Trophoblast cell (in vitro differentiated cells and primary cell): Measurements from ENCODE around the gene ARFGAP1.

Experiments
- DNase-seq, 2 donors: peaks; one replicate each; pipeline ENCODE4 v3.0.0-alpha.2; 2016
- H2AFZ ChIP-seq: 2 replicates; pipeline ENCODE4 v1.6.1; 2013; ENCODE audit warnings: low read length, moderate library complexity, mild to moderate bottlenecking; ENCODE audit not compliant: insufficient read depth, poor library complexity
- H2AK5ac ChIP-seq: 2 replicates; pipeline ENCODE4 v1.6.1; 2013; ENCODE audit warnings: mild to moderate bottlenecking, low read length
- H2BK120ac ChIP-seq: 2 replicates; pipeline ENCODE4 v1.6.1; 2013; ENCODE audit warnings: low read length, mild to moderate bottlenecking, moderate library complexity; ENCODE audit not compliant: insufficient read depth, poor library complexity
- H2BK12ac ChIP-seq: 2 replicates; pipeline ENCODE4 v1.6.1; 2013; ENCODE audit warnings: mild to moderate bottlenecking, low read length, moderate library complexity
- H2BK5ac ChIP-seq: 2 replicates; pipeline ENCODE4 v1.6.1; 2013; ENCODE audit warnings: low read length, low read depth, moderate library complexity, mild to moderate bottlenecking; ENCODE audit not compliant: poor library complexity
- H3K14ac ChIP-seq: 2 replicates; pipeline ENCODE4 v1.6.1; 2013; ENCODE audit warnings: mild to moderate bottlenecking, low read length
- H3K18ac ChIP-seq: 2 replicates; pipeline ENCODE4 v1.6.1; 2013; ENCODE audit warnings: mild to moderate bottlenecking, low read length
- H3K23ac ChIP-seq: 2 replicates; pipeline ENCODE4 v1.6.1; 2013; ENCODE audit warnings: low read length
- H3K27ac ChIP-seq: 2 replicates; pipeline ENCODE4 v1.5.1; 2013; ENCODE audit warnings: low read depth, mild to moderate bottlenecking, inconsistent platforms, low read length, moderate library complexity
- H3K27me3 ChIP-seq: 2 replicates; pipeline ENCODE4 v1.6.1; 2013; ENCODE audit warnings: inconsistent platforms, mild to moderate bottlenecking, low read length, moderate library complexity; ENCODE audit not compliant: insufficient read depth
- H3K36me3 ChIP-seq, 2 experiments: 1 replicate in 1 of 2; 2 replicates in 1 of 2; pipeline ENCODE4 v1.6.1; 2013; ENCODE audit warnings: low read length in 2 of 2, mild to moderate bottlenecking in 2 of 2, moderate library complexity in 1 of 2; ENCODE audit not compliant: insufficient read depth in 2 of 2, control insufficient read depth in 1 of 2
- H3K4ac ChIP-seq: 2 replicates; pipeline ENCODE4 v1.6.1; 2013; ENCODE audit warnings: low read depth, mild to moderate bottlenecking, low read length, moderate library complexity
- H3K4me1 ChIP-seq, 2 experiments: 1 replicate in 1 of 2; 2 replicates in 1 of 2; pipeline ENCODE4 v1.6.1; 2013; ENCODE audit warnings: low read length in 2 of 2, mild to moderate bottlenecking in 2 of 2, moderate library complexity in 1 of 2; ENCODE audit not compliant: insufficient read depth in 2 of 2, control insufficient read depth in 1 of 2
- H3K4me2 ChIP-seq: 2 replicates; pipeline ENCODE4 v1.6.1; 2013; ENCODE audit warnings: inconsistent platforms, mild to moderate bottlenecking, low read length, moderate library complexity
- H3K4me3 ChIP-seq: 2 replicates; pipeline ENCODE4 v1.5.1; 2013; ENCODE audit warnings: mild to moderate bottlenecking, low read depth, low read length, inconsistent platforms
- H3K79me1 ChIP-seq: one replicate; pipeline ENCODE4 v1.6.1; 2013; ENCODE audit warnings: low read length
- H3K79me2 ChIP-seq: 2 replicates; pipeline ENCODE4 v1.6.1; 2013; ENCODE audit warnings: low read length, mild to moderate bottlenecking; ENCODE audit not compliant: control insufficient read depth, insufficient read depth, poor library complexity
- H3K9ac ChIP-seq: 2 replicates; pipeline ENCODE4 v1.6.1; 2013; ENCODE audit warnings: mild to moderate bottlenecking, low read length
- H3K9me3 ChIP-seq: 2 replicates; pipeline ENCODE4 v1.6.1; 2013; ENCODE audit warnings: low read depth, mild to moderate bottlenecking, control low read depth, inconsistent platforms, low read length; ENCODE audit not compliant: insufficient read depth
- H4K12ac ChIP-seq: 2 replicates; pipeline ENCODE4 v1.6.1; 2013; ENCODE audit warnings: low read depth, mild to moderate bottlenecking, low read length, moderate library complexity
- H4K8ac ChIP-seq: 2 replicates; pipeline ENCODE4 v1.6.1; 2013; ENCODE audit warnings: low read depth, mild to moderate bottlenecking, low read length, moderate library complexity
- H4K91ac ChIP-seq: one replicate; pipeline ENCODE4 v1.6.1; 2013; ENCODE audit warnings: low read depth, mild to moderate bottlenecking, low read length, moderate library complexity
- WGBS: extraction: QIAGEN DNeasy Blood & Tissue Kit; methylation state at CpG from one replicate; pipeline ENCODE4 v1.1.7; 2013; ENCODE audit warnings: missing lambda C conversion rate; ENCODE audit not compliant: insufficient read length, insufficient coverage; ENCODE audit errors: extremely low coverage; 5-methylcytosine and 5-hydroxymethylcytosine counted together

Gene ARFGAP1

DNA sequence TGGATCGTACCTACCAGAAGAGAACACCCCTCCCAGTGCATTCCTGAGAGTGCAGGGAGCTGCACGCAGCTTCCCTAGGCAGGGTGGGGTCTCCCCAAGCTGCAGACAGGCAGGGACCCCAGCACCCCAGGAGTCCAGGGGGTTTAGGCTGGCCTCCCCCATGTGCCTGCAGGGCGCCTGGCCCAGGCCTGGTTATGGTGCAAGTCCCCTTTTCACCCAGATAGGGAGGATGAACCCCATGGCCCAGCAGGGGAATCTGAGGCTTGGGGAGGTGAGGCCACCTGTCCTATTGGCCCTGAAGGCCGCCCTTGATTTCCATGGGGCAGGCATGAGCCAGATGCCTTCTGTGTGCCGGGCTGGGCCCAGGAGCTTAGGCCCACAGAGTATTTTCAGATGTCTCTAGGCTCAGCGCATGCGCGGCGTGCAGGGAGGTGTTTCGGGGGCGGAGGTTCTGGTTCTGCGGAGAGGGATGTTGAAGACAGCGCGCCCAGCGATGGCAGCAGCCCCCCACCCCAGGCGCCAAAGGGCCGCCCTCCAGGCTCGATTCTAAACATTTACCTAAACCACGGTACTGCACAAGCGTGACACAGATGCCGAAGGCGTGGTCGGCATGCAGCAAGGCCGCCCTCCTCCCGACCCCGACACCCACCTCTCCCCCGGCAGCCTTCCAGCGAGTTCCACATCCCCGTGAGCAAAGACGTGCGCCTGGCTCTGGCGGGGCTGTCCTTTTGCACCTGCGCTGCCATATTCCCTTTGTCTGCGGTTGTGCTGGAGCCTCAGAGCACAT is 49.7 kb downstream of the ARFGAP1 start:
- no peak overlapping the region for H3K9ac ChIP-seq
- no peak overlapping the region for H3K27ac ChIP-seq
- no peaks in the 10 kb centered on the region for H3K79me2 ChIP-seq
- no peak for DNase-seq
- H2BK12ac ChIP-seq = no peak overlapping the region
- H3K79me1 ChIP-seq = no peaks in the 10 kb centered on the region
- no peak overlapping the region for H2BK120ac ChIP-seq
- H3K18ac ChIP-seq = no peak overlapping the region
- no peak overlapping the region for H4K12ac ChIP-seq
- H3K23ac ChIP-seq = no peak overlapping the region
- H3K4me1 ChIP-seq = no peaks in the 10 kb centered on the region
- no CpG with 5 or more reads among the region's 34 CpGs for WGBS
- H2AK5ac ChIP-seq = no peak overlapping the region
- no peak overlapping the region for H4K91ac ChIP-seq
- no peaks in the 10 kb centered on the region for H3K36me3 ChIP-seq
- no peak overlapping the region for H2BK5ac ChIP-seq
- no peak overlapping the region for H2AFZ ChIP-seq
- no peak overlapping the region for H3K4ac ChIP-seq
- no peak overlapping the region for H3K4me3 ChIP-seq
- H3K9me3 ChIP-seq = peaks cover 8% of the 10 kb centered on the region
- no peak overlapping the region for H3K14ac ChIP-seq
- no peak overlapping the region for H3K4me2 ChIP-seq
- H3K27me3 ChIP-seq = no peaks in the 10 kb centered on the region
- no peak overlapping the region for H4K8ac ChIP-seq

- no peak overlapping the region for H4K8ac ChIP-seq
- no peaks in the 10 kb centered on the region for H3K4me1 ChIP-seq
- no peak overlapping the region for H2BK12ac ChIP-seq
- no peak overlapping the region for H3K23ac ChIP-seq
- H3K14ac ChIP-seq = no peak overlapping the region
- no peak overlapping the region for H3K9ac ChIP-seq
- H2BK120ac ChIP-seq = no peak overlapping the region
- no peak overlapping the region for H3K18ac ChIP-seq
- H4K12ac ChIP-seq = no peak overlapping the region
- no peak overlapping the region for H2AFZ ChIP-seq
- no peak overlapping the region for H2BK5ac ChIP-seq
- no peak overlapping the region for H4K91ac ChIP-seq
- no peak overlapping the region for H3K4ac ChIP-seq
- peaks cover 9% of the 10 kb centered on the region for H3K9me3 ChIP-seq
- H3K79me1 ChIP-seq = no peaks in the 10 kb centered on the region
- no peak overlapping the region for H2AK5ac ChIP-seq
- WGBS = no CpG with 5 or more reads among the region's 15 CpGs
- H3K36me3 ChIP-seq = no peaks in the 10 kb centered on the region
- DNase-seq = no peak
- no peak overlapping the region for H3K4me3 ChIP-seq
- no peaks in the 10 kb centered on the region for H3K27me3 ChIP-seq
- H3K4me2 ChIP-seq = no peak overlapping the region
- H3K27ac ChIP-seq = no peak overlapping the region
- no peaks in the 10 kb centered on the region for H3K79me2 ChIP-seq
These were observed 50.3 kb downstream of the ARFGAP1 start for GRCh38 chr20:63322933-63323273.

- Histone ChIP-seq H4K91ac (no peak overlapping the region), H3K14ac (no peak overlapping the region)
These were observed 50.9 kb downstream of the ARFGAP1 start for GRCh38 chr20:63323357-63323981.

DNA sequence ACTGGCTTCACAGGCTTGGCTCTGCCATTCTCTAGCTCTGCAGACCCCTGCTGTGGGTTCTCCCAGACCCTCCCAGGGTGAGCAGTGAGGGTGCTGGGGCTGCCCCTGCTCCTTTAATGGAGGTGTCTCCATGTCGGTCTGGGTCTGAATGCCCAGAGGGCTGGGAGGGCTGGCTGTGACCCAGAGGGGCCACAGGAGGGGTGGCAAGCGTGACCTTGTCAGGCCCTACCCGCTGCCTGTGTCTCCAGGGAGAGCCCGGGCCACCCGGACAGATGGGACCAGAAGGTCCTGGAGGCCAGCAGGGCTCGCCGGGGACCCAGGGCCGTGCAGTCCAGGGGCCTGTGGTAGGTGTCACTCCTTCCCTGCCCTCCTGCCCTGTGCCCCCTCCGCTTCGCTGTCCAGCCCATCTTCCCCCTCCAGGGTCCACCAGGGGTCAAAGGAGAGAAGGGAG is 52.4 kb downstream of the ARFGAP1 start:
- Histone ChIP-seq H2BK12ac (no peak overlapping the region), H3K18ac (no peak overlapping the region), H3K23ac (no peak overlapping the region), H2AFZ (no peak overlapping the region), H3K9ac (no peak overlapping the region), H2BK120ac (no peak overlapping the region), H3K27me3 (no peaks in the 10 kb centered on the region), H4K8ac (no peak overlapping the region), H4K91ac (no peak overlapping the region), H3K4me2 (no peak overlapping the region), H3K4me1 (no peaks in the 10 kb centered on the region), H4K12ac (no peak overlapping the region), H3K79me1 (no peaks in the 10 kb centered on the region), H3K9me3 (peaks cover 8% of the 10 kb centered on the region), H3K4me3 (no peak overlapping the region), H3K36me3 (no peaks in the 10 kb centered on the region), H3K27ac (no peak overlapping the region), H3K4ac (no peak overlapping the region), H3K14ac (no peak overlapping the region), H3K79me2 (no peaks in the 10 kb centered on the region), H2BK5ac (no peak overlapping the region), H2AK5ac (no peak overlapping the region)
- WGBS = no CpG with 5 or more reads among the region's 10 CpGs
- DNase-seq = no peak

More at GRCh38 chr20:63323357-63323981, 50.9 kb downstream of the ARFGAP1 start:
- H3K27me3 ChIP-seq = no peaks in the 10 kb centered on the region
- no peak overlapping the region for H2BK5ac ChIP-seq
- H2BK12ac ChIP-seq = no peak overlapping the region
- H3K36me3 ChIP-seq = no peaks in the 10 kb centered on the region
- H3K9ac ChIP-seq = no peak overlapping the region
- H2BK120ac ChIP-seq = no peak overlapping the region
- no peaks in the 10 kb centered on the region for H3K4me1 ChIP-seq
- no peak overlapping the region for H3K4ac ChIP-seq
- H3K9me3 ChIP-seq = peaks cover 10% of the 10 kb centered on the region
- H3K79me2 ChIP-seq = no peaks in the 10 kb centered on the region
- H3K23ac ChIP-seq = no peak overlapping the region
- no peak overlapping the region for H4K12ac ChIP-seq
- H2AK5ac ChIP-seq = no peak overlapping the region
- no peaks in the 10 kb centered on the region for H3K79me1 ChIP-seq
- H2AFZ ChIP-seq = no peak overlapping the region
- no peak overlapping the region for H3K27ac ChIP-seq
- H3K18ac ChIP-seq = no peak overlapping the region
- DNase-seq = no peak
- no peak overlapping the region for H3K4me3 ChIP-seq
- no CpG with 5 or more reads among the region's 18 CpGs for whole genome bisulfite sequencing
- H4K8ac ChIP-seq = no peak overlapping the region
- no peak overlapping the region for H3K4me2 ChIP-seq
